ENCODE data around the gene CUL2.
A peak's percentile ranks its signal among the peaks of the same experiment; 100 is the strongest.
"Not testable (repeated sequence)": the region's sequence is repeated elsewhere in the genome, so short reads cannot be mapped to it uniquely, and the experiment has no call there.

Gene CUL2

DNA sequence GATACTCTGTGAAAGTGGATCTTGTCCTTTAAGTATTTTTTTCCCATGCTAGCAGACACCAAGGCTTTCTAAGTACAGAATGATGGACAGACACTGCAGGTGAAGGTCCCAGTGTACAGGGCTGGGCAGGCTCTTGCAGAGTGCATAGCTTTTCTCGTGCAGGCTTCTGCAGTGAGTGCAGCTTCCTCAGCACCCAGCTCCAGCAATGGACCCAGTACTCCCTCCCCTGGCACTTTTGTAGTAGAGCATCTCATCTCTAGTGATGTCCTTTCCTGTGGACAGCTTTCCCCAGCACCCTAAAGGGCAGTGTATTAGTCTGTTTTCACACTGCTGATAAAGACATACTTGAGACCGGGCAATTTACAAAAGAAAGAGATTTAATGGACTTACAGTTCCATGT lies 104.3 kb downstream of the CUL2 start:
- Histone ChIP-seq H2BK5ac (ENCODE audit: low read length) (no peak overlapping the region), H3K79me1 (ENCODE audit: low read length) (no peaks in the 10 kb centered on the region), H3K4me2 (ENCODE audit: low read length) (no peak overlapping the region), H3K23ac (ENCODE audit: low read length) (no peak overlapping the region), H3K4ac (ENCODE audit: low read depth, low read length) (no peak overlapping the region), H2AK5ac (ENCODE audit: low read length) (no peak overlapping the region), H3K4me3 (ENCODE audit: low read length) (no peak overlapping the region), H3K18ac (ENCODE audit: low read length) (no peak overlapping the region), H3K56ac (ENCODE audit: low read length) (no peak overlapping the region), H4K5ac (ENCODE audit: low read length) (no peak overlapping the region), H3K27me3 (ENCODE audit: insufficient read depth, low read length, poor library complexity) (no peaks in the 10 kb centered on the region), H3K9ac (ENCODE audit: low read length) (no peak overlapping the region), H4K8ac (ENCODE audit: low read depth, low read length) (no peak overlapping the region), H3K79me2 (ENCODE audit: control insufficient read depth, insufficient read depth, low read length) (no peaks in the 10 kb centered on the region), H3K27ac (ENCODE audit: low read depth, low read length) (no peak overlapping the region), H2BK15ac (replicated peaks; ENCODE audit: low read depth) (no peak overlapping the region), H2BK120ac (ENCODE audit: low read depth, low read length) (no peak overlapping the region), H3K4me1 (ENCODE audit: control insufficient read depth, low read depth, low read length) (no peaks in the 10 kb centered on the region), H3K36me3 (ENCODE audit: control insufficient read depth, insufficient read depth, low read length) (no peaks in the 10 kb centered on the region)
- peak; percentile 59 for DNase-seq
- WGBS (ENCODE audit: extremely low coverage, insufficient coverage, low lambda C conversion rate) = no CpG with 5 or more reads among the region's 2 CpGs

- Histone ChIP-seq H3K4me1 (ENCODE audit: control insufficient read depth, low read depth, low read length) (no peaks in the 10 kb centered on the region), H3K18ac (ENCODE audit: low read length) (no peak overlapping the region), H3K27me3 (ENCODE audit: insufficient read depth, low read length, poor library complexity) (no peaks in the 10 kb centered on the region), H3K4me3 (ENCODE audit: low read length) (no peak overlapping the region), H3K23ac (ENCODE audit: low read length) (no peak overlapping the region), H3K4ac (ENCODE audit: low read depth, low read length) (no peak overlapping the region), H3K27ac (ENCODE audit: low read depth, low read length) (no peak overlapping the region), H4K8ac (ENCODE audit: low read depth, low read length) (no peak overlapping the region), H2BK15ac (replicated peaks; ENCODE audit: low read depth) (no peak overlapping the region), H2BK120ac (ENCODE audit: low read depth, low read length) (no peak overlapping the region), H3K56ac (ENCODE audit: low read length) (no peak overlapping the region), H4K5ac (ENCODE audit: low read length) (no peak overlapping the region), H3K36me3 (ENCODE audit: control insufficient read depth, insufficient read depth, low read length) (no peaks in the 10 kb centered on the region), H3K79me1 (ENCODE audit: low read length) (no peaks in the 10 kb centered on the region), H2AK5ac (ENCODE audit: low read length) (no peak overlapping the region), H2BK5ac (ENCODE audit: low read length) (no peak overlapping the region), H3K9ac (ENCODE audit: low read length) (no peak overlapping the region), H3K79me2 (ENCODE audit: control insufficient read depth, insufficient read depth, low read length) (no peaks in the 10 kb centered on the region), H3K4me2 (ENCODE audit: low read length) (no peak overlapping the region)
- WGBS (ENCODE audit: extremely low coverage, insufficient coverage, low lambda C conversion rate) = no CpG with 5 or more reads among the region's 2 CpGs
- no peak for DNase-seq
Observed at GRCh38 chr10:34985146-34985545, 105.0 kb downstream of the CUL2 start.

- no peak overlapping the region for H2BK5ac ChIP-seq (ENCODE audit: low read length)
- no CpG with 5 or more reads among the region's 2 CpGs for WGBS (ENCODE audit: extremely low coverage, insufficient coverage, low lambda C conversion rate)
- no peaks in the 10 kb centered on the region for H3K36me3 ChIP-seq (ENCODE audit: control insufficient read depth, insufficient read depth, low read length)
- no peak overlapping the region for H2BK15ac ChIP-seq (replicated peaks; ENCODE audit: low read depth)
- H3K23ac ChIP-seq (ENCODE audit: low read length) = no peak overlapping the region
- no peak overlapping the region for H3K4me3 ChIP-seq (ENCODE audit: low read length)
- no peak overlapping the region for H3K9ac ChIP-seq (ENCODE audit: low read length)
- DNase-seq = no peak
- no peak overlapping the region for H3K27ac ChIP-seq (ENCODE audit: low read depth, low read length)
- no peak overlapping the region for H4K8ac ChIP-seq (ENCODE audit: low read depth, low read length)
- no peak overlapping the region for H3K56ac ChIP-seq (ENCODE audit: low read length)
- H2AK5ac ChIP-seq (ENCODE audit: low read length) = no peak overlapping the region
- no peaks in the 10 kb centered on the region for H3K79me1 ChIP-seq (ENCODE audit: low read length)
- H3K27me3 ChIP-seq (ENCODE audit: insufficient read depth, low read length, poor library complexity) = no peaks in the 10 kb centered on the region
- no peaks in the 10 kb centered on the region for H3K4me1 ChIP-seq (ENCODE audit: control insufficient read depth, low read depth, low read length)
- H3K18ac ChIP-seq (ENCODE audit: low read length) = no peak overlapping the region
- H4K5ac ChIP-seq (ENCODE audit: low read length) = no peak overlapping the region
- no peak overlapping the region for H3K4me2 ChIP-seq (ENCODE audit: low read length)
- H3K4ac ChIP-seq (ENCODE audit: low read depth, low read length) = no peak overlapping the region
- no peak overlapping the region for H2BK120ac ChIP-seq (ENCODE audit: low read depth, low read length)
- no peaks in the 10 kb centered on the region for H3K79me2 ChIP-seq (ENCODE audit: control insufficient read depth, insufficient read depth, low read length)
Observed at GRCh38 chr10:34981844-34982243, 108.3 kb downstream of the CUL2 start.

DNA sequence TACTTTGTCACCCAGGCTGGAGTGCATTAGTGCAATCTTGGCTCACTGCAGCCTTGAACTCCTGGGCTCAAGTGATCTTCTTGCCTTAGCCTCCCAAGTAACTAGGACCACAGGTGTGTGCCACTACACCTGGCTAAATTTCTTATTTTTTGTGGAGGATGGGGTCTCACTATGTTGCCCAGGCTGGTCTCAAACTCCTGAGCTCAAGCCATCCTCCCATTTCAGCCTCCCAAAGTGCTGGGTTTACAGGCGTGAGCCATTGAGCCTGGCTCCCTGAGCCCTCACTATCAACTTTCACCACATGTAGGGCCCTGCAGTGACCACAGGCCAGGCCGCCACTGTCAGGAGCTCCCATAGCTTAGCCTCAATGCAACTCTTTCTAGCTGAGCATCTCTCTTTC lies 110.2 kb downstream of the CUL2 start:
- H3K9ac ChIP-seq (ENCODE audit: low read length) = no peak overlapping the region
- H3K4me1 ChIP-seq (ENCODE audit: control insufficient read depth, low read depth, low read length) = no peaks in the 10 kb centered on the region
- DNase-seq = no peak
- no peak overlapping the region for H4K5ac ChIP-seq (ENCODE audit: low read length)
- H3K23ac ChIP-seq (ENCODE audit: low read length) = no peak overlapping the region
- WGBS (ENCODE audit: extremely low coverage, insufficient coverage, low lambda C conversion rate) = no CpG with 5 or more reads among the region's 2 CpGs
- no peak overlapping the region for H2BK5ac ChIP-seq (ENCODE audit: low read length)
- no peak overlapping the region for H2BK120ac ChIP-seq (ENCODE audit: low read depth, low read length)
- no peak overlapping the region for H3K27ac ChIP-seq (ENCODE audit: low read depth, low read length)
- no peak overlapping the region for H2AK5ac ChIP-seq (ENCODE audit: low read length)
- H3K18ac ChIP-seq (ENCODE audit: low read length) = no peak overlapping the region
- no peak overlapping the region for H3K56ac ChIP-seq (ENCODE audit: low read length)
- H4K8ac ChIP-seq (ENCODE audit: low read depth, low read length) = no peak overlapping the region
- no peak overlapping the region for H3K4me2 ChIP-seq (ENCODE audit: low read length)
- H3K79me1 ChIP-seq (ENCODE audit: low read length) = no peaks in the 10 kb centered on the region
- no peak overlapping the region for H2BK15ac ChIP-seq (replicated peaks; ENCODE audit: low read depth)
- no peak overlapping the region for H3K4ac ChIP-seq (ENCODE audit: low read depth, low read length)
- no peaks in the 10 kb centered on the region for H3K27me3 ChIP-seq (ENCODE audit: insufficient read depth, low read length, poor library complexity)
- H3K79me2 ChIP-seq (ENCODE audit: control insufficient read depth, insufficient read depth, low read length) = no peaks in the 10 kb centered on the region
- no peaks in the 10 kb centered on the region for H3K36me3 ChIP-seq (ENCODE audit: control insufficient read depth, insufficient read depth, low read length)
- H3K4me3 ChIP-seq (ENCODE audit: low read length) = no peak overlapping the region

GRCh38 chr10:34978080-34978479 lies 112.1 kb downstream of the CUL2 start:
- no peak overlapping the region for H3K27ac ChIP-seq (ENCODE audit: low read depth, low read length)
- H3K23ac ChIP-seq (ENCODE audit: low read length) = no peak overlapping the region
- H2BK120ac ChIP-seq (ENCODE audit: low read depth, low read length) = no peak overlapping the region
- peak; percentile 47 for DNase-seq
- H3K79me2 ChIP-seq (ENCODE audit: control insufficient read depth, insufficient read depth, low read length) = no peaks in the 10 kb centered on the region
- H2BK15ac ChIP-seq (replicated peaks; ENCODE audit: low read depth) = no peak overlapping the region
- H3K27me3 ChIP-seq (ENCODE audit: insufficient read depth, low read length, poor library complexity) = no peaks in the 10 kb centered on the region
- no peak overlapping the region for H3K18ac ChIP-seq (ENCODE audit: low read length)
- H2BK5ac ChIP-seq (ENCODE audit: low read length) = no peak overlapping the region
- no peak overlapping the region for H4K5ac ChIP-seq (ENCODE audit: low read length)
- H3K4me2 ChIP-seq (ENCODE audit: low read length) = no peak overlapping the region
- H3K36me3 ChIP-seq (ENCODE audit: control insufficient read depth, insufficient read depth, low read length) = no peaks in the 10 kb centered on the region
- H3K79me1 ChIP-seq (ENCODE audit: low read length) = no peaks in the 10 kb centered on the region
- H4K8ac ChIP-seq (ENCODE audit: low read depth, low read length) = no peak overlapping the region
- WGBS (ENCODE audit: extremely low coverage, insufficient coverage, low lambda C conversion rate) = no CpG with 5 or more reads among the region's 7 CpGs
- no peak overlapping the region for H2AK5ac ChIP-seq (ENCODE audit: low read length)
- no peak overlapping the region for H3K56ac ChIP-seq (ENCODE audit: low read length)
- no peaks in the 10 kb centered on the region for H3K4me1 ChIP-seq (ENCODE audit: control insufficient read depth, low read depth, low read length)
- no peak overlapping the region for H3K4me3 ChIP-seq (ENCODE audit: low read length)
- no peak overlapping the region for H3K4ac ChIP-seq (ENCODE audit: low read depth, low read length)
- H3K9ac ChIP-seq (ENCODE audit: low read length) = no peak overlapping the region

DNA sequence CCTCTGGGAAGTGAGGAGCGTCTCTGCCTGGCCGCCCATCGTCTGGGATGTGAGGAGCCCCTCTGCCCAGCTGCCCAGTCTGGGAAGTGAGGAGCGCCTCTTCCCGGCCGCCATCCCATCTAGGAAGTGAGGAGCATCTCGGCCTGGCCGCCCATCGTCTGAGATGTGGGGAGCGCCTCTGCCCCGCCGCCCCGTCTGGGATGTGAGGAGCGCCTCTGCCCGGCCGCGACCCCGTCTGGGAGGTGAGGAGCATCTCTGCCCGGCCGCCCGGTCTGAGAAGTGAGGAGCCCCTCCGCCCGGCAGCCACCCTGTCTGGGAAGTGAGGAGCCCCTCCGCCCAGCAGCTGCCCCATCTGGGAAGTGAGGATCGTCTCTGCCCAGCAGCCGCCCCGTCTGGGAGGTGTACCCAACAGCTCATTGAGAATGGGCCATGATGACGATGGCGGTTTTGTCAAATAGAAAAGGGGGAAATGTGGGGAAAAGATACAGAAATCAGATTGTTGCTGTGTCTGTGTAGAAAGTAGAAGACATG lies 113.7 kb downstream of the CUL2 start:
- H2BK5ac ChIP-seq (ENCODE audit: low read length); H3K27ac ChIP-seq (ENCODE audit: low read depth, low read length); H3K9ac ChIP-seq (ENCODE audit: low read length); DNase-seq; H2BK120ac ChIP-seq (ENCODE audit: low read depth, low read length); H3K23ac ChIP-seq (ENCODE audit: low read length); H3K79me1 ChIP-seq (ENCODE audit: low read length); H3K4me3 ChIP-seq (ENCODE audit: low read length); H3K56ac ChIP-seq (ENCODE audit: low read length); H3K4me2 ChIP-seq (ENCODE audit: low read length); H4K5ac ChIP-seq (ENCODE audit: low read length); H3K18ac ChIP-seq (ENCODE audit: low read length); H4K8ac ChIP-seq (ENCODE audit: low read depth, low read length); H3K27me3 ChIP-seq (ENCODE audit: insufficient read depth, low read length, poor library complexity); H2AK5ac ChIP-seq (ENCODE audit: low read length); H2BK15ac ChIP-seq (replicated peaks; ENCODE audit: low read depth); H3K79me2 ChIP-seq (ENCODE audit: control insufficient read depth, insufficient read depth, low read length); H3K4ac ChIP-seq (ENCODE audit: low read depth, low read length); H3K36me3 ChIP-seq (ENCODE audit: control insufficient read depth, insufficient read depth, low read length); H3K4me1 ChIP-seq (ENCODE audit: control insufficient read depth, low read depth, low read length): not testable (repeated sequence)
- no CpG with 5 or more reads among the region's 29 CpGs for WGBS (ENCODE audit: extremely low coverage, insufficient coverage, low lambda C conversion rate)
